DOHH2 (cell line): ENCODE measurements around the gene MRPS34.

Source experiments
- H3F3A ChIP-seq: fragments of 200-600 bp; sonication (generic), shearing (Covaris generic); 2 replicates; pipeline ENCODE4 v1.6.0; 2016; ENCODE audit warnings: antibody characterized with exemption, mild to moderate bottlenecking; ENCODE audit not compliant: control insufficient read depth, insufficient read depth
- H3K27ac ChIP-seq: fragments of 200-600 bp; sonication (generic); 2 replicates; pipeline ENCODE4 v1.5.1; 2014; ENCODE audit warnings: low read depth, mild to moderate bottlenecking, low read length, moderate library complexity
- H3K27me3 ChIP-seq: fragments of 200-600 bp; sonication (generic); 2 replicates; pipeline ENCODE4 v1.6.1; 2014; ENCODE audit warnings: mild to moderate bottlenecking, low read length, mixed read lengths; ENCODE audit not compliant: control insufficient read depth
- H3K36me3 ChIP-seq: fragments of 200-600 bp; sonication (generic); 2 replicates; pipeline ENCODE4 v1.6.1; 2014; ENCODE audit warnings: mild to moderate bottlenecking, low read length, moderate library complexity, mixed read lengths; ENCODE audit not compliant: control insufficient read depth
- H3K4me1 ChIP-seq: fragments of 200-600 bp; sonication (generic); 2 replicates; pipeline ENCODE4 v1.6.1; 2014; ENCODE audit warnings: mild to moderate bottlenecking, low read length, mixed read lengths; ENCODE audit not compliant: control insufficient read depth
- H3K4me2 ChIP-seq: fragments of 200-600 bp; sonication (generic); 2 replicates; pipeline ENCODE4 v1.6.0; 2014; ENCODE audit warnings: mild to moderate bottlenecking, low read length, moderate library complexity
- H3K4me3 ChIP-seq: fragments of 200-600 bp; sonication (generic); 2 replicates; pipeline ENCODE4 v1.5.1; 2014; ENCODE audit warnings: mild to moderate bottlenecking, low read length, mixed read lengths
- H3K79me2 ChIP-seq: fragments of 200-600 bp; sonication (generic); 2 replicates; pipeline ENCODE4 v1.6.1; 2014; ENCODE audit warnings: mild to moderate bottlenecking, low read length, mixed read lengths; ENCODE audit not compliant: control insufficient read depth
- H3K9me2 ChIP-seq: fragments of 200-600 bp; sonication (generic); replicated peaks from 2 replicates; pipeline ENCODE4 v1.6.1; 2014; ENCODE audit warnings: mild to moderate bottlenecking, low read length, mixed read lengths; ENCODE audit not compliant: control insufficient read depth
- H3K9me3 ChIP-seq: fragments of 200-600 bp; sonication (generic); 2 replicates; pipeline ENCODE4 v1.6.1; 2014; ENCODE audit warnings: antibody characterized with exemption, low read length, mixed read lengths; ENCODE audit not compliant: control insufficient read depth, insufficient read depth
- H4K20me1 ChIP-seq: fragments of 200-600 bp; sonication (generic); 2 replicates; pipeline ENCODE4 v1.6.0; 2014; ENCODE audit warnings: low read depth, mild to moderate bottlenecking, antibody characterized with exemption, low read length, moderate library complexity; ENCODE audit not compliant: control insufficient read depth, insufficient read depth
- EZH2phosphoT487 ChIP-seq: fragments of 200-600 bp; sonication (generic); IDR thresholded peaks from 2 replicates; pipeline ENCODE4 v1.6.1; 2017; ENCODE audit warnings: borderline replicate concordance, mild to moderate bottlenecking, antibody characterized with exemption, low read length, moderate library complexity, mixed read lengths
- TF ChIP-seq, protein P1 (sequence below): fragments of 200-600 bp; sonication (generic); IDR thresholded peaks from one replicate; pipeline ENCODE4 v1.5.1; 2014; ENCODE audit warnings: antibody characterized with exemption, mild to moderate bottlenecking, low read depth, low read length; ENCODE audit not compliant: poor library complexity, severe bottlenecking

The MRPS34 gene

DNA sequence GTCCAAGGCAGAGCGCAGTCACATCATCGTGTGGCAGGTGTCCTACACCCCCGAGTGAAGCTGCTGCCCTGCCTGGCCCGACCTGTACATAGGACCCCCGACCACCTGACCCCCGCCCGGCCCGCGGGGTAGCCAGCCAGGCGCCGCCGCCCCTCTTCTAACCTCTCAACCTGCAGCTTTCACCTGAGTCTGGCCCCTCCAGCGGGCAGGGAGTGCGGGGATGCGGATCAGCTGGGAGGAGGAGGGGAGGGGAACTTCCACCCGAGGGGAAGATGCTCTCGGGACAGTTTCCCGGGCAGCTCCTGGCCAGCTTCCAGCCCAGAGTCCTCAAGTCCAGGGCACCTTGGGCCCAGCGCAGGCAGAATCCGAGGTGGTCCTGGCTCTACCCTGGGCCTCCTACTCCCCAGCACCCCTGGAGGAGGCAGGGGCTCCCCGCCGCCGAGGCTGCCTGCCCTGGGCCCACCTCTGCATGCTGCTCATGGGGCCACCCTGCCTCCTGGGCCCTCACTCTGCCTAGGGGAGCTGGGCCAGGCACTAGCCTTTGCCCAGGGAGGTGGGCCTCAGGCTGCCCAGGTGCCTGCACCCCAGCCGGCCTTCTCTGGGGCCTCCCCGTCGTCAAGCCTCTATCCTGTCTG is 4.0 kb downstream of the MRPS34 start:
- H4K20me1 ChIP-seq: no peaks in the 10 kb centered on the region
- H3K79me2 ChIP-seq: peaks cover 36% of the 10 kb centered on the region
- H3K4me1 ChIP-seq: peaks cover 11% of the 10 kb centered on the region
- H3K4me3 ChIP-seq: no peak overlapping the region
- no peaks in the 10 kb centered on the region for H3K9me2 ChIP-seq
- H3K9me3 ChIP-seq: no peaks in the 10 kb centered on the region
- no peak for TF ChIP-seq EZH2phosphoT487
- TF ChIP-seq, protein P1, sequence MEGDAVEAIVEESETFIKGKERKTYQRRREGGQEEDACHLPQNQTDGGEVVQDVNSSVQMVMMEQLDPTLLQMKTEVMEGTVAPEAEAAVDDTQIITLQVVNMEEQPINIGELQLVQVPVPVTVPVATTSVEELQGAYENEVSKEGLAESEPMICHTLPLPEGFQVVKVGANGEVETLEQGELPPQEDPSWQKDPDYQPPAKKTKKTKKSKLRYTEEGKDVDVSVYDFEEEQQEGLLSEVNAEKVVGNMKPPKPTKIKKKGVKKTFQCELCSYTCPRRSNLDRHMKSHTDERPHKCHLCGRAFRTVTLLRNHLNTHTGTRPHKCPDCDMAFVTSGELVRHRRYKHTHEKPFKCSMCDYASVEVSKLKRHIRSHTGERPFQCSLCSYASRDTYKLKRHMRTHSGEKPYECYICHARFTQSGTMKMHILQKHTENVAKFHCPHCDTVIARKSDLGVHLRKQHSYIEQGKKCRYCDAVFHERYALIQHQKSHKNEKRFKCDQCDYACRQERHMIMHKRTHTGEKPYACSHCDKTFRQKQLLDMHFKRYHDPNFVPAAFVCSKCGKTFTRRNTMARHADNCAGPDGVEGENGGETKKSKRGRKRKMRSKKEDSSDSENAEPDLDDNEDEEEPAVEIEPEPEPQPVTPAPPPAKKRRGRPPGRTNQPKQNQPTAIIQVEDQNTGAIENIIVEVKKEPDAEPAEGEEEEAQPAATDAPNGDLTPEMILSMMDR: no peak
- peaks cover 18% of the 10 kb centered on the region for H3F3A ChIP-seq
- no peak overlapping the region for H3K4me2 ChIP-seq
- no peaks in the 10 kb centered on the region for H3K27me3 ChIP-seq
- no peak overlapping the region for H3K27ac ChIP-seq
- H3K36me3 ChIP-seq: peaks cover 85% of the 10 kb centered on the region

DNA sequence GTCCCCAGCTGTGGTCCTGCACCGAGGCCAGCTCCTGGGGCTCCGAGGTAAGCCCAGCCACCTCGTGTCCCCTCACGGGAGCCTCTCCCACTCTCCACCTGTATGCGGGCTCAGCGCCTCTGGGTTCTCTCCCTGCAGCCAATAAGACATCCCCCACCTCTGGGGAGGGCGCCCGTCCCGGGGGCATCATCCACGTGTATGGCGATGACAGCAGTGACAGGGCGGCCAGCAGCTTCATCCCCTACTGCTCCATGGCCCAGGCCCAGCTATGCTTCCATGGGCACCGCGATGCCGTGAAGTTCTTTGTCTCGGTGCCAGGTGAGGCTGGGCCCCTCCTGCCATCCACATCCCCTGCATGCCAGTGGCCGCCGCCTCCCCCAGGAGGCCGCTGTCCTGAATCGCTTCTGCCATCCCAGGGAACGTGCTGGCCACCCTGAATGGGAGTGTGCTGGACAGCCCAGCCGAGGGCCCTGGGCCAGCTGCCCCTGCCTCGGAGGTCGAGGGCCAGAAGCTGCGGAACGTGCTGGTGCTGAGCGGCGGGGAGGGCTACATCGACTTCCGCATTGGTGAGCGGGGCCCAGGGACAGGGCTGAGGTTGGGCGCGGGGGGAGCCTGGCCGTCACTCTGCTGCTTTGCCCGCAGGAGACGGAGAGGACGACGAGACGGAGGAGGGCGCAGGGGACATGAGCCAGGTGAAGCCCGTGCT is 4.7 kb downstream of the MRPS34 start:
- peaks cover 85% of the 10 kb centered on the region for H3K36me3 ChIP-seq

DNA sequence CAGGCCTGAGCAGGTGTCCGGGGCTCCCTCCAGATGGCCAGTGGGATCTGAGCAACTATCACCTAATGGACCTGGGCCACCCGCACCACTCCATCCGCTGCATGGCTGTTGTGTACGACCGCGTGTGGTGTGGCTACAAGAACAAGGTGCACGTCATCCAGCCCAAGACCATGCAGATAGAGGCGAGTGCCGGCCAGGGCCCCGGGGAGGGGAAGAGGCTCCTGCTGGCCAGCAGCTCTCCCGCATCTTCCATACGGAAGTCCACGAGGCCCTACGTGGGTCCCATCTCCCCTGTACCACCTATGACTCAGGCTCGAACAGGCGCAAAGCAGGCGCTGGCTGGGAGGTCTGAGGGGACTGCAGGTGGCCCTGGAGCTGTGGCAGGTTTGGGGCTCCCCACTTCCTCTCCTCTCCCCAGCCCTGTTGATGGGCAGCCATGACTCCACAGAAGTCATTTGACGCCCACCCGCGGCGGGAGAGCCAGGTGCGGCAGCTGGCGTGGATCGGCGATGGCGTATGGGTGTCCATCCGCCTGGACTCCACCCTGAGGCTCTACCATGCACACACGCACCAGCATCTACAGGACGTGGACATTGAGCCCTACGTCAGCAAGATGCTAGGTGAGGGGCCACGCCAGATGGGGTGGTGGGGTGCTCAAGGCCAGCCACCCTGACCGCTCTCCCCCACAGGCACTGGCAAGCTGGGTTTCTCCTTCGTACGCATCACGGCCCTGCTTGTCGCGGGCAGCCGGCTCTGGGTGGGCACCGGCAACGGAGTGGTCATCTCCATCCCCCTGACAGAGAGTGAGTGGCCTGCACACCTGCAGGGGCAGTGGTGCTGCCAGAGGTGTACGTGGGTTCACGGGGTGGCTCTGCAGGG is 5.6 kb downstream of the MRPS34 start:
- H3K4me3 ChIP-seq: no peak overlapping the region
- H3K9me2 ChIP-seq: no peaks in the 10 kb centered on the region
- peaks cover 16% of the 10 kb centered on the region for H3F3A ChIP-seq
- no peak overlapping the region for H3K4me2 ChIP-seq
- H3K36me3 ChIP-seq: peaks cover 88% of the 10 kb centered on the region
- H3K9me3 ChIP-seq: no peaks in the 10 kb centered on the region
- H4K20me1 ChIP-seq: no peaks in the 10 kb centered on the region
- peaks cover 10% of the 10 kb centered on the region for H3K4me1 ChIP-seq
- H3K79me2 ChIP-seq: peaks cover 20% of the 10 kb centered on the region
- TF ChIP-seq EZH2phosphoT487: no peak
- TF ChIP-seq, protein P1: no peak
- H3K27me3 ChIP-seq: no peaks in the 10 kb centered on the region
- H3K27ac ChIP-seq: no peak overlapping the region

More for the DNA sequence above, 4.7 kb downstream of the MRPS34 start:
- Histone ChIP-seq H3K4me1 (peaks cover 10% of the 10 kb centered on the region), H3K79me2 (peaks cover 29% of the 10 kb centered on the region), H3K9me2 (no peaks in the 10 kb centered on the region), H3K9me3 (no peaks in the 10 kb centered on the region), H3F3A (peaks cover 18% of the 10 kb centered on the region), H3K27ac (no peak overlapping the region), H4K20me1 (no peaks in the 10 kb centered on the region), H3K4me3 (no peak overlapping the region), H3K4me2 (no peak overlapping the region), H3K27me3 (no peaks in the 10 kb centered on the region)
- no peak for TF ChIP-seq EZH2phosphoT487
- TF ChIP-seq, protein P1: no peak
